GM12864 (cell line): ENCODE data around the gene SETD1B.

ENCODE experiments used
- DNase-seq: peaks from one replicate; pipeline ENCODE4 v3.0.0-alpha.2; 2011; ENCODE audit warnings: low read depth
- H3K4me3 ChIP-seq: 2 replicates; pipeline ENCODE4 v1.5.1; 2011; ENCODE audit warnings: mild to moderate bottlenecking, low read depth, low read length, control low read depth
- CTCF ChIP-seq: IDR thresholded peaks from 2 replicates; pipeline ENCODE4 v1.5.1; 2011; ENCODE audit warnings: low read depth, mild to moderate bottlenecking, moderate library complexity, low read length, control low read depth, inconsistent platforms; ENCODE audit errors: missing control alignments

The SETD1B gene

GRCh38 chr12:121792607-121793439, 11.0 kb upstream of the SETD1B start:
- DNase-seq: no peak
- peak overlapping the region; percentile 84 for H3K4me3 ChIP-seq
- no peak for TF ChIP-seq CTCF

GRCh38 chr12:121793440-121793837, 10.4 kb upstream of the SETD1B start, which contains the start of gene RHOF:
Gene RHOF, minus strand, starts transcription at chr12:121793688. Its CDS starts 55 bp downstream, at chr12:121793633.
- TF ChIP-seq CTCF: peak; percentile 0
- no peak for DNase-seq
- peak within 1 kb of the TSS; percentile 84 for H3K4me3 ChIP-seq

DNA sequence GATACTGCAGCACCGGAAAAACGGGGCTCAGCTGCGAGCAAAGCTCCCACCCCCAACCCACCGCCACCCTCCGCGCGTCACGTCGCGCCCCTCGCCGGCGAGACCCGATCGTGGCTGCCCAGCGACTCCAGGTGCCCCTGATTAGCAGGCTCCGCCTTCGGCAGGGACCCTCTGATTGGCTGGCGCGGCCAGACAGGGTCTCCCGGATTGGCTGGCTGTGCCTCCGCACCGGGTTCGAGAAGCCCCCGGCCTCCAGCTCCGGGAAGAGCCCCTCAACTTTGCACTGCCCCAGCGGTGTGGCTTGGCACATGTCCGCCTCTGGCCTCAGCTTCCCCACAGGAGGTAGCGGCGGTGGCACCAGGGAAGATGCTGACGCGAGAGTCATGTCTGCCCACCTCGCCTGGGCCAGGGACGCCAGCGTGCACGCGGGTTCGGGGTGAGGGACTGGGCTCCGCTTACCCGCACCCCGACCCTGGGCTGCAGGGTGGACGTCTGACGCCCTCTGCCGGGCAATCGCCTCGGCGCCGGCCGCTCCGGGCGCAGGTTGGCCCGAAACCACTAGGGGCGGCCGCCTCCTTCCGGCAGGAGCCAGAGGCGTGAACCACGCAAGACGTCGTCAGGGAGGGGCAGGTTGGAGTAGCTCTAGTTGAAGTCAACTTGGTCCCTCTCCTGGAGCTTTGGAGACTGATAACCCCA, 9.8 kb upstream of the SETD1B start:
- peak; percentile 100 for TF ChIP-seq CTCF
- DNase-seq: peak; percentile 79
- H3K4me3 ChIP-seq: peak overlapping the region; percentile 84

DNA sequence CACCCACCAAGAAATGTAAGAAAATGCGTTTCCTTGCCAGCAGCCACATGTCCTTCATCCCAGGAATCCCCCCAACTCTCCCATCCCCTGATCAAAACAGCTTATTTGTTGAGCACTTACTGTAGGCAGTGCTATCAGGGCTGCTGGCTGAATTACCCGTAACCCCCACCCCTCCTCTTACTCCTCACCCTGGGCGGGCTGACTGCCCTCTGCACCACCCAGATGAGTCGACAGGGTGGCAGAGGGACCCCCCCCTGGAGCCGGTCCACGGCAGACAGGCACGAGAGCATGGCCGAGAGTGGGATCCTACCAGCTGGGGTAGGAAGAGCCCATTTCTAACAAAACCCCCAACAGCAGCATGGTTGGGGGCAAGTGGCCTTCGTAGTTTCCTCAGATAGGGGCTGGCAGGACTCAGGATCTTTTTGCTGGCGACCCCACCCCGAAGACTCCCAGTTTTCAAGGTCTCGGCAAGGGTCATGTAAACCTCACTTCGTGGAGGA, 9.2 kb upstream of the SETD1B start:
- no peak for DNase-seq
- H3K4me3 ChIP-seq: peak overlapping the region; percentile 20
- no peak for TF ChIP-seq CTCF

GRCh38 chr12:121795034-121795968, 8.5 kb upstream of the SETD1B start:
- TF ChIP-seq CTCF: peak; percentile 98
- no peak for DNase-seq
- no peak overlapping the region for H3K4me3 ChIP-seq

GRCh38 chr12:121796855-121797751, 6.7 kb upstream of the SETD1B start:
- TF ChIP-seq CTCF: no peak
- DNase-seq: no peak
- no peak overlapping the region for H3K4me3 ChIP-seq
